Breast epithelium (tissue), 4 donors: ENCODE measurements around the gene DENND4B. TPM values are rescaled to one million over a fixed set of nuclear protein-coding genes. Genes with fewer than 3 reads are reported as not detected.

Experiments
- DNase-seq, 2 donors: peaks; one replicate each; pipeline ENCODE4 v3.0.0-alpha.2; 2019; ENCODE audit warnings: low spot score in 2 of 2
- H3K27ac ChIP-seq, 2 donors: fragments of 200-600 bp; sonication (generic) in 1 of 2; one replicate each; pipeline ENCODE4 v1.5.1; 2016 to 2019; ENCODE audit warnings: mild to moderate bottlenecking in 1 of 2
- H3K27me3 ChIP-seq, 2 donors: fragments of 200-600 bp; sonication (generic) in 1 of 2; one replicate each; pipeline versions ENCODE4 v1.5.1 to v1.6.0; 2017 to 2019; ENCODE audit warnings: control low read depth in 1 of 2, mild to moderate bottlenecking in 1 of 2
- H3K36me3 ChIP-seq: fragments of 200-600 bp; one replicate; pipeline ENCODE4 v1.5.1; 2019
- H3K4me1 ChIP-seq, 2 donors: fragments of 200-600 bp; sonication (generic); one replicate each; pipeline ENCODE4 v1.5.1; 2016 to 2019; ENCODE audit warnings: control low read depth in 1 of 2
- H3K4me3 ChIP-seq, 3 donors: fragments of 200-600 bp; sonication (generic); 1 replicate in 2 of 3; 2 replicates in 1 of 3; pipeline ENCODE4 v1.5.1; 2016 to 2019; ENCODE audit warnings: mild to moderate bottlenecking in 3 of 3, moderate library complexity in 2 of 3
- H3K9me3 ChIP-seq, 2 donors: fragments of 200-600 bp; sonication (generic) in 1 of 2; one replicate each; pipeline ENCODE4 v1.5.1; 2016 to 2019; ENCODE audit warnings: control low read depth in 1 of 2
- POLR2A ChIP-seq: fragments of 450-650 bp; IDR thresholded peaks from one replicate; pipeline ENCODE4 v1.6.1; 2016; ENCODE audit warnings: antibody characterized with exemption, mild to moderate bottlenecking, moderate library complexity
- POLR2AphosphoS5 ChIP-seq, 3 donors: sonication (generic); formaldehyde crosslinking; IDR thresholded peaks; one replicate each; pipeline ENCODE4 v1.6.1; 2017; ENCODE audit warnings: antibody characterized with exemption in 3 of 3
- intact Hi-C: fragments of 100-400 bp; cut with DNase I; formaldehyde crosslinking; loops from one replicate; pipeline ENCODE4 v1.15.1; 2023; ENCODE audit warnings: low total_unique reads
- total RNA-seq, 3 donors: library from RNA; depleted of rRNA; stranded (reverse); fragments of >200 nt; gene quantifications; one replicate each; pipeline ENCODE4 v1.1.0, GENCODE V29; 2016
- TF ChIP-seq, protein P1 (sequence below), 3 donors: fragments of 450-650 bp; IDR thresholded peaks; one replicate each; pipeline ENCODE4 v1.5.1; 2016 to 2017; ENCODE audit warnings: antibody characterized with exemption in 3 of 3, mild to moderate bottlenecking in 3 of 3, moderate library complexity in 3 of 3

The DENND4B gene
- total RNA-seq, 3 donors from 2014 or later, result 33.4 to 34.1 (median 33.8) TPM

DNA sequence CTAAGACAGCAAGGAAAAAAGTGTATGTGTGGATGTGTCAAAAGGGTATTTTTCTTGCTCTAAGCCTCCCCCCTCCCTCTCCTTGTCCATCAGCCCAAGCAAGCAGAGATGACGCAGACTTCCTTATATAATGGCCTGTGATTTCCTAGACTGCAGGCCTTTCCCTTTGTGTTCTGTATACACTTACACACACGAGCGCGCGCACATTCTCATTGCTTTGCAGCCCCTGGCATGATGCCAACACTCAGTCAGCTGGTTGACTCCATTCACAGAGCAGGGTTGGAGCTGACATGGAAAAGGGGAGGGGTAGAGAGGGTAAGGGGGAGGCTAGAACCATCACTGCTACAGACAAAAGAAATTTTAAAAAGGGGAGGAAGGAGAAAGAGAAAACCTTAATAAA, 65.6 kb downstream of the DENND4B start:
- H3K4me3 ChIP-seq, result peak overlapping the region in 1 of 3 donors; percentile 43

DNA sequence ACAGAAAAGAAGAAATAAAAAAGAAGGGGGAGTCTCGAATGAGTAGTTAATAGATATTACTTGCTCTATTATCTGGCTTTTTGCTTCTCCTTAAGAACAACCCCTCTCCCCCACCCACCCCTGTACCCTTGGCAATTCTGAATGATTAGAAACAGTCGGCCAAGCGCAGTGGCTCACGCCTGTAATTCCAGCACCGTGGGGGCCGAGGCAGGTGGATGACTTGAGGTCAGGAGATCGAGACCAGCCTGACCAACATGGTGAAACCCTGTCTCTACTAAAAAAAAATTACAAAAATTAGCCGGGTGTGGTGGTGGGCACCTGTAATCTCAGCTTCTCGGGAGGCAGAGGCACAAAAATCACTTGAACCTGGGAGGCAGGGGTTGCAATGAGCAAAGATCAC, 66.5 kb downstream of the DENND4B start:
- TF ChIP-seq, protein P1, sequence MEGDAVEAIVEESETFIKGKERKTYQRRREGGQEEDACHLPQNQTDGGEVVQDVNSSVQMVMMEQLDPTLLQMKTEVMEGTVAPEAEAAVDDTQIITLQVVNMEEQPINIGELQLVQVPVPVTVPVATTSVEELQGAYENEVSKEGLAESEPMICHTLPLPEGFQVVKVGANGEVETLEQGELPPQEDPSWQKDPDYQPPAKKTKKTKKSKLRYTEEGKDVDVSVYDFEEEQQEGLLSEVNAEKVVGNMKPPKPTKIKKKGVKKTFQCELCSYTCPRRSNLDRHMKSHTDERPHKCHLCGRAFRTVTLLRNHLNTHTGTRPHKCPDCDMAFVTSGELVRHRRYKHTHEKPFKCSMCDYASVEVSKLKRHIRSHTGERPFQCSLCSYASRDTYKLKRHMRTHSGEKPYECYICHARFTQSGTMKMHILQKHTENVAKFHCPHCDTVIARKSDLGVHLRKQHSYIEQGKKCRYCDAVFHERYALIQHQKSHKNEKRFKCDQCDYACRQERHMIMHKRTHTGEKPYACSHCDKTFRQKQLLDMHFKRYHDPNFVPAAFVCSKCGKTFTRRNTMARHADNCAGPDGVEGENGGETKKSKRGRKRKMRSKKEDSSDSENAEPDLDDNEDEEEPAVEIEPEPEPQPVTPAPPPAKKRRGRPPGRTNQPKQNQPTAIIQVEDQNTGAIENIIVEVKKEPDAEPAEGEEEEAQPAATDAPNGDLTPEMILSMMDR (IDR thresholded peaks at IDR 0.05), result no peak
- no peak for TF ChIP-seq POLR2AphosphoS5 (IDR thresholded peaks at IDR 0.05)
- TF ChIP-seq POLR2A, result no peak

More for the DNA sequence above, 65.6 kb downstream of the DENND4B start:
- intact Hi-C loops, result no loop called here
- H3K4me1 ChIP-seq, result peaks cover 0 to 6% of the 10 kb centered on the region in 2 donors
- peak overlapping the region in 1 of 2 donors; percentile 50 for H3K27ac ChIP-seq
- TF ChIP-seq POLR2A, result no peak
- TF ChIP-seq POLR2AphosphoS5 (IDR thresholded peaks at IDR 0.05), result peak in 1 of 3 donors; percentile 28
- H3K36me3 ChIP-seq, result no peaks in the 10 kb centered on the region
- no peaks in the 10 kb centered on the region for H3K27me3 ChIP-seq
- DNase-seq, result peak; percentile 52 to 86
- H3K9me3 ChIP-seq, result no peaks in the 10 kb centered on the region

More for the DNA sequence above, 66.5 kb downstream of the DENND4B start:
- Histone ChIP-seq H3K27ac (peak overlapping the region in 1 of 2 donors; percentile 50), H3K4me3 (no peak overlapping the region), H3K27me3 (no peaks in the 10 kb centered on the region), H3K4me1 (peaks cover 0 to 6% of the 10 kb centered on the region in 2 donors), H3K36me3 (no peaks in the 10 kb centered on the region), H3K9me3 (no peaks in the 10 kb centered on the region)
- no peak for DNase-seq
- intact Hi-C loops, result no loop called here

Other genes starting within 250 kb of the DENND4B start
- 10 to 100 TPM; 46.5 to 53.4 (median 51.7) TPM for gene INTS3, start 218.7 kb downstream of the DENND4B start, total RNA-seq
- gene SLC27A3, start 171.3 kb downstream of the DENND4B start, total RNA-seq, result 10 to 100 TPM; 23.0 to 36.2 (median 31.5) TPM
- gene GATAD2B, start 23.7 kb downstream of the DENND4B start, total RNA-seq, result 10 to 100 TPM; 18.7 to 21.2 (median 20.0) TPM
- 10 to 100 TPM; 16.2 to 19.7 (median 19.0) TPM for gene CRTC2, start 11.9 kb upstream of the DENND4B start, total RNA-seq
- 100 to 1,000 TPM; 102 to 119 (median 111) TPM for gene SLC39A1, start 16.8 kb upstream of the DENND4B start, total RNA-seq
- gene CREB3L4, start 21.2 kb upstream of the DENND4B start, total RNA-seq, result 10 to 100 TPM; 10.6 to 80.5 (median 65.2) TPM
- gene JTB, start 31.0 kb upstream of the DENND4B start, total RNA-seq, result 100 to 1,000 TPM; 237 to 315 (median 268) TPM
- gene RAB13, start 39.6 kb upstream of the DENND4B start, total RNA-seq, result 10 to 100 TPM; 45.8 to 68.3 (median 62.6) TPM
- 1,000 to 10,000 TPM; 2,845 to 3,909 (median 3,226) TPM for gene RPS27, start 44.0 kb upstream of the DENND4B start, total RNA-seq
- gene NUP210L, start 208.4 kb upstream of the DENND4B start, total RNA-seq, result under 1 TPM in 1 of 3 donors, not detected in 2; under 0.01 TPM
- gene TPM3, start 245.4 kb upstream of the DENND4B start, total RNA-seq, result 100 to 1,000 TPM; 236 to 302 (median 245) TPM